Sigmoid colon (tissue), 7 donors: ENCODE data around the gene ARRDC1. TPM values are rescaled to one million over a fixed set of nuclear protein-coding genes. Genes with fewer than 3 reads are reported as not detected.

Experiments used
- DNase-seq: peaks from one replicate; pipeline ENCODE4 v3.0.0-alpha.2; 2019
- H3K27ac ChIP-seq, 4 donors: fragments of 200-600 bp; sonication (generic); one replicate each; pipeline ENCODE4 v1.5.1; 2016 to 2019; ENCODE audit warnings: mild to moderate bottlenecking in 1 of 4
- H3K27me3 ChIP-seq, 3 donors: fragments of 200-600 bp; sonication (generic); one replicate each; pipeline ENCODE4 v1.5.1; 2019; ENCODE audit warnings: mild to moderate bottlenecking in 1 of 3
- H3K36me3 ChIP-seq, 4 donors: fragments of 200-600 bp; sonication (generic); one replicate each; pipeline ENCODE4 v1.5.1; 2016 to 2019
- H3K4me1 ChIP-seq, 4 donors: fragments of 200-600 bp; sonication (generic); one replicate each; pipeline ENCODE4 v1.5.1; 2017 to 2019
- H3K4me3 ChIP-seq, 4 donors: fragments of 200-600 bp; sonication (generic); one replicate each; pipeline ENCODE4 v1.5.1; 2017 to 2019; ENCODE audit warnings: mild to moderate bottlenecking in 2 of 4, moderate library complexity in 1 of 4
- H3K9me3 ChIP-seq, 4 donors: fragments of 200-600 bp in 3 of 4; sonication (generic) in 3 of 4; one replicate each; pipeline versions ENCODE4 v1.5.1 to v1.6.1; 2013 to 2019
- EP300 ChIP-seq, 4 donors: sonication (generic); formaldehyde crosslinking; IDR thresholded peaks; one replicate each; pipeline ENCODE4 v1.6.1; 2017; ENCODE audit warnings: antibody characterized with exemption in 4 of 4
- POLR2A ChIP-seq, 2 donors: fragments of 450-650 bp; IDR thresholded peaks; one replicate each; pipeline ENCODE4 v1.6.1; 2016; ENCODE audit warnings: antibody characterized with exemption in 2 of 2, mild to moderate bottlenecking in 2 of 2, moderate library complexity in 2 of 2
- POLR2AphosphoS5 ChIP-seq, 4 donors: sonication (generic); formaldehyde crosslinking; IDR thresholded peaks; one replicate each; pipeline ENCODE4 v1.6.1; 2017; ENCODE audit warnings: antibody characterized with exemption in 4 of 4
- WGBS, 2 donors: extraction: QIAGEN DNeasy Blood & Tissue Kit; methylation state at CpG; one replicate each; pipeline ENCODE4 v1.1.7; 2013; 5-methylcytosine and 5-hydroxymethylcytosine counted together
- intact Hi-C: fragments of 100-400 bp; cut with DNase I; formaldehyde crosslinking; loops from one replicate; pipeline ENCODE4 v1.15.1; 2023
- polyA plus RNA-seq, 3 donors: library from polyadenylated mRNA; stranded (reverse); fragments of 200-250 nt; gene quantifications; one replicate each; pipeline ENCODE4 v1.2.3, GENCODE V29; 2013
- total RNA-seq, 4 donors: library from RNA; depleted of rRNA; stranded (reverse); fragments of >200 nt; gene quantifications; one replicate each; pipeline ENCODE4 v1.1.0, GENCODE V29; 2016
- TF ChIP-seq, protein P1 (sequence below), 4 experiments: fragments of 450-650 bp in 3 of 4; fragments of 200-600 bp in 1 of 4; IDR thresholded peaks; one replicate each; pipeline ENCODE4 v1.5.1; 2016 to 2019; ENCODE audit warnings: antibody characterized with exemption in 4 of 4, mild to moderate bottlenecking in 3 of 4, moderate library complexity in 2 of 4
- donor health status: healthy with polysubstance abuse.
- donor health status: Bipolar disorder and iron deficiency.
- donor health status: healthy.

The ARRDC1 gene
- total and polyA plus RNA-seq, 7 donors = 12.5 to 131 (median 26.3) TPM

DNA sequence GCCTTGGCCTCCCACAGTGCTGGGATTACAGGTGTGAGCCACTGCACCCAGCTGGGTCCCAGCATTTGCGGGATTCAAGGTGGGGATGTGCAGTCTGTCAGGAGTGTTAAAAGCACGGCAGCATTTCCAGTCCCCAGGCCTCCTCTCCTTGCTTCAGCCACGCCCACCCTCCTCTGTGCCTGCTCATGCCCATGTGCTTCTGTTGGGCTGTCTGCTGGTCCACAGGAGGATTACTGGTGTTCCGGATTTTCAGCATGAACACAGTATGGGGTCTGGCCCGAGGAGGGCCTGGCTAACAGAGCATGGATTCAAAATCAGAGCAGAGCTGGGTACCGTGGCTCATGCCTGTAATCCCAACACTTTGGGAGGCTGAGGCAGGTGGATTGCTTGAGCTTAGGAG is 5.5 kb downstream of the ARRDC1 start:
- intact Hi-C loops = no loop called here
- WGBS, 2 donors = 77 to 85% methylated on average over 6 of the region's 6 CpGs

DNA sequence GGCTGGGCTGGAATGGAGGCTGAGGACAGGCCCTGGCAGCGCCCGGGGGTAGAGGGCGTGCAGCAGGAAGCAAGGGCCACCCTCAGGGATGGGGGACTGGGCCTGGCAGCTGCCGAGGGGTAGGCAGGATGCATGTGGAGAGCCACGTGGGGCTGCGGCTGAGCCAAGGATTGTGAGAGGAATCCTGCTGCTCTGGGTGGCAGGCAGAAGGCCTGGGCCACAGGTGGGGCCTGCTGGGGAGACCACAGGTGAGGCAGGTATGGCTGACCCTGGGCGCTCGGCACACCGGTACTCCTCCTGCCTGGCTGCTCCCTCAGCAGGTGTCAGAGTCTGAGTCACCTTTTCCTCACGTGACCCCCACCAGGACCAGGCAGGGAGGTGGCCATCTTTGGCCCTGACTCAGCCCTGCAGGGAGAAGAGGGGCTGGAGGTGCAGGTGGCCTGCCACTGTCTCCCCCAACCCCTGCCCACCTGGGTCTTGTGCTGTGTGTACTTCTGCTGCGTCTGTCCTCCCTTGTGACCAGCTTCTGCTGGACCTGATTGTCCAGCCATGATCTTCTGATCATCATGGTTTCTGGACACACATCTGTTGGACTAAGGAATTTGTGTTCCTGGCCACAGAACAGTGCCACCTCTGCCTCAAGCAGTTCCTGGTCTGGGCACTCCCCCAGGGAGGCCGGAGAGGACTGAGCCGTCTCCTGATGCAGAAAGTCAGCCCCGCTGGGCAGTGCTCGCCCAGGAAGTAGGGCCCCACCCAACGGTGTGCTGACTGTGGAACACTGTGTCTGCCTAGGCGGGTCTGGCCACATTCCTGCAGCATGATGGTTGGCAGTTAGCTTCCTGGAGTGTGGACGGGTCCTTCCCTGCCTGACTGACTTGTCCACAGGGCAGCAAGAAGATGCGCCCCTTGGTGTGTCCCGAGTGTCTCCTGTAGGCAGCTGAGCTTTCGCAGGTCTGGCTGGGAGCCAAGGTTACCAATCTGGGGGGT is 6.4 kb downstream of the ARRDC1 start:
- Histone ChIP-seq H3K36me3 (peaks cover 15 to 32% (median 20%) of the 10 kb centered on the region in 4 donors), H3K4me1 (peaks cover 0 to 27% (median 22%) of the 10 kb centered on the region in 4 donors), H3K4me3 (no peak overlapping the region), H3K27ac (peak overlapping the region in 2 of 4 donors; percentile 38 to 46), H3K27me3 (no peaks in the 10 kb centered on the region), H3K9me3 (no peaks in the 10 kb centered on the region)
- intact Hi-C loops = no loop called here
- WGBS, 2 donors = 13 to 46% methylated on average over 21 of the region's 21 CpGs
- DNase-seq = no peak
- TF ChIP-seq POLR2AphosphoS5 (IDR thresholded peaks at IDR 0.05) = peak in 2 of 4 donors; percentile 15 to 42
- TF ChIP-seq POLR2A (IDR thresholded peaks at IDR 0.05) = peak in 1 of 2 donors; percentile 45
- TF ChIP-seq, protein P1, sequence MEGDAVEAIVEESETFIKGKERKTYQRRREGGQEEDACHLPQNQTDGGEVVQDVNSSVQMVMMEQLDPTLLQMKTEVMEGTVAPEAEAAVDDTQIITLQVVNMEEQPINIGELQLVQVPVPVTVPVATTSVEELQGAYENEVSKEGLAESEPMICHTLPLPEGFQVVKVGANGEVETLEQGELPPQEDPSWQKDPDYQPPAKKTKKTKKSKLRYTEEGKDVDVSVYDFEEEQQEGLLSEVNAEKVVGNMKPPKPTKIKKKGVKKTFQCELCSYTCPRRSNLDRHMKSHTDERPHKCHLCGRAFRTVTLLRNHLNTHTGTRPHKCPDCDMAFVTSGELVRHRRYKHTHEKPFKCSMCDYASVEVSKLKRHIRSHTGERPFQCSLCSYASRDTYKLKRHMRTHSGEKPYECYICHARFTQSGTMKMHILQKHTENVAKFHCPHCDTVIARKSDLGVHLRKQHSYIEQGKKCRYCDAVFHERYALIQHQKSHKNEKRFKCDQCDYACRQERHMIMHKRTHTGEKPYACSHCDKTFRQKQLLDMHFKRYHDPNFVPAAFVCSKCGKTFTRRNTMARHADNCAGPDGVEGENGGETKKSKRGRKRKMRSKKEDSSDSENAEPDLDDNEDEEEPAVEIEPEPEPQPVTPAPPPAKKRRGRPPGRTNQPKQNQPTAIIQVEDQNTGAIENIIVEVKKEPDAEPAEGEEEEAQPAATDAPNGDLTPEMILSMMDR (IDR thresholded peaks at IDR 0.05) = no peak

More for the DNA sequence above, 5.5 kb downstream of the ARRDC1 start:
- Histone ChIP-seq H3K9me3 (no peaks in the 10 kb centered on the region), H3K4me1 (peaks cover 0 to 33% (median 26%) of the 10 kb centered on the region in 4 donors), H3K36me3 (peaks cover 15 to 26% (median 20%) of the 10 kb centered on the region in 4 donors), H3K27ac (no peak overlapping the region), H3K27me3 (no peaks in the 10 kb centered on the region), H3K4me3 (no peak overlapping the region)
- no peak for DNase-seq
- no peak for TF ChIP-seq POLR2A (IDR thresholded peaks at IDR 0.05)
- TF ChIP-seq, protein P1 (IDR thresholded peaks at IDR 0.05) = no peak
- TF ChIP-seq EP300 (IDR thresholded peaks at IDR 0.05) = no peak
- no peak for TF ChIP-seq POLR2AphosphoS5 (IDR thresholded peaks at IDR 0.05)

DNA sequence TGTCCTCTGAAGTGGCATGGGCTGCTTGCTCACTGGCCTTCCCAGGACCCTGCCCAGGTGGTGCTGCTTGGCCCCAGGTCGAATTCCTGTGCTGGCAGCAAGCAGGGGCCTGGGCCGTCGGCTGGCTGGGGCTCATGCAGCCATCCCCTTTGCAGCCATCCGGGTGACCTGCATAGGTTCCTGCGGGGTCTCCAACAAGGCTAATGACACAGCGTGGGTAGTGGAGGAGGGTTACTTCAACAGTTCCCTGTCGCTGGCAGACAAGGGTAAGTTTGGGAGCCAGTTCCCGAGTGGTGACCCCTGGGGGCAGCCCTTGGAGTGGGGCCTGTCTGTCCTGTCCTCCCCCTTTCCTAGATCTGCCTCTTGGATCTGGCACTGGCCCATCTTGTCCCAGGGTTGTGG is 7.3 kb downstream of the ARRDC1 start:
- no peak for TF ChIP-seq EP300 (IDR thresholded peaks at IDR 0.05)
- no peak for TF ChIP-seq POLR2A (IDR thresholded peaks at IDR 0.05)
- TF ChIP-seq, protein P1 (IDR thresholded peaks at IDR 0.05) = no peak
- TF ChIP-seq POLR2AphosphoS5 (IDR thresholded peaks at IDR 0.05) = no peak
- H3K27me3 ChIP-seq = no peaks in the 10 kb centered on the region
- WGBS, 2 donors = 53 to 78% methylated on average over 8 of the region's 8 CpGs
- intact Hi-C loops = no loop called here
- no peaks in the 10 kb centered on the region for H3K9me3 ChIP-seq
- peaks cover 15 to 35% (median 20%) of the 10 kb centered on the region in 4 donors for H3K36me3 ChIP-seq
- no peak for DNase-seq
- H3K27ac ChIP-seq = peak overlapping the region in 2 of 4 donors; percentile 38 to 46
- H3K4me1 ChIP-seq = peaks cover 0 to 27% (median 22%) of the 10 kb centered on the region in 4 donors
- no peak overlapping the region for H3K4me3 ChIP-seq

DNA sequence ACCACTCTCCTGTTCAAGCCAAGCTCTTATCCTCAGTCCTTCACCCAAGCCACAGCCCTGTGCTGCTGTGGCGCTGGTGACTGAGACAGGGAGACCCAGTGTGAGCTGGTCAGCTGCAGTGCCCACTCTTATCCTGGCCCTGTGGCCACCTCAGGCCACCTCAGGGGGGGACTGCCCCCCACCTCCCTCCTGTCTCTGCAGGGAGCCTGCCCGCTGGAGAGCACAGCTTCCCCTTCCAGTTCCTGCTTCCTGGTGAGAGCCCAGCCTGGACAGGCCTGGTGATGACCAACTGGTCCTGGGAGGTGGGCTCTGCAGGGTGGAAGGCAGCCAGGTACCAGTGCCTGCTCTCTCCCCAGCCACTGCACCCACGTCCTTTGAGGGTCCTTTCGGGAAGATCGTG is 7.8 kb downstream of the ARRDC1 start:
- Histone ChIP-seq H3K4me1 (peaks cover 0 to 31% (median 26%) of the 10 kb centered on the region in 4 donors), H3K4me3 (no peak overlapping the region), H3K27me3 (no peaks in the 10 kb centered on the region), H3K9me3 (no peaks in the 10 kb centered on the region), H3K27ac (peak overlapping the region in 1 of 4 donors; percentile 46), H3K36me3 (peaks cover 15 to 35% (median 20%) of the 10 kb centered on the region in 4 donors)
- intact Hi-C loops = no loop called here
- DNase-seq = no peak
- 90 to 92% methylated on average over 5 of the region's 5 CpGs for WGBS, 2 donors
- TF ChIP-seq POLR2AphosphoS5 (IDR thresholded peaks at IDR 0.05) (no peak), EP300 (IDR thresholded peaks at IDR 0.05) (no peak), POLR2A (IDR thresholded peaks at IDR 0.05) (no peak)
- TF ChIP-seq, protein P1 (IDR thresholded peaks at IDR 0.05) = no peak
